K562 (cell line): ENCODE measurements around the gene SLC38A1. TPM values are rescaled to one million over a fixed set of nuclear protein-coding genes. Genes with fewer than 3 reads are reported as not detected.
A peak's percentile ranks its signal among the peaks of the same experiment; 100 is the strongest.

Experiments
- BDP1 ChIP-seq: IDR thresholded peaks from 3 replicates; pipeline ENCODE4 v1.6.1; 2011; ENCODE audit not compliant: insufficient read length, insufficient read depth
- C11orf30 ChIP-seq: fragments of 450-650 bp; IDR thresholded peaks from 2 replicates; pipeline ENCODE4 v1.6.1; 2016; ENCODE audit warnings: low read depth, mild to moderate bottlenecking
- CHD7 ChIP-seq: fragments of 200-600 bp; sonication (generic); IDR thresholded peaks from one replicate; pipeline ENCODE4 v1.6.1; 2012; ENCODE audit warnings: mild to moderate bottlenecking, low read depth, low read length, inconsistent platforms
- DPF2 ChIP-seq: fragments of 450-650 bp; IDR thresholded peaks from 2 replicates; pipeline ENCODE4 v1.6.1; 2016
- FOSL1 ChIP-seq: fragments of 200-800 bp; sonication (Bioruptor generic); conservative IDR thresholded peaks from 2 replicates; pipeline ENCODE4 v1.6.1; 2016; ENCODE audit warnings: missing genetic modification characterization, missing compliant biosample characterization
- GTF2E2 ChIP-seq: fragments of 200-800 bp; sonication (Bioruptor generic); IDR thresholded peaks from 2 replicates; pipeline ENCODE4 v1.6.1; 2016; ENCODE audit warnings: missing genetic modification characterization, missing compliant biosample characterization
- ILF3 ChIP-seq: fragments of 450-650 bp; IDR thresholded peaks from 2 replicates; pipeline ENCODE4 v1.6.1; 2018; ENCODE audit warnings: antibody characterized with exemption, mild to moderate bottlenecking, moderate library complexity, borderline replicate concordance
- KDM1A ChIP-seq, 2 experiments: fragments of 450-650 bp; IDR thresholded peaks; 2 replicates each; pipeline ENCODE4 v1.6.1; 2016; ENCODE audit warnings: mild to moderate bottlenecking in 2 of 2
- PML ChIP-seq: IDR thresholded peaks from 2 replicates; pipeline ENCODE4 v1.6.1; 2012; ENCODE audit warnings: low read length, inconsistent platforms
- ZEB2 ChIP-seq: fragments of 450-650 bp; IDR thresholded peaks from 2 replicates; pipeline ENCODE4 v1.6.1; 2016
- ZNF311 ChIP-seq: fragments of 250-450 bp; sonication (Bioruptor Pico); IDR thresholded peaks from 2 replicates; pipeline ENCODE4 v1.4.0; 2020; ENCODE audit warnings: mild to moderate bottlenecking, moderate library complexity
- ZNF445 ChIP-seq: fragments of 250-450 bp; sonication (Bioruptor Pico); IDR thresholded peaks from 2 replicates; pipeline ENCODE4 v1.4.0; 2020; ENCODE audit warnings: low read depth, mild to moderate bottlenecking, moderate library complexity
- ZNF639 ChIP-seq, 2 experiments: fragments of 200-800 bp in 1 of 2; sonication (Bioruptor generic) in 1 of 2; sonication (generic) in 1 of 2; formaldehyde crosslinking in 1 of 2; IDR thresholded peaks in 1 of 2; conservative IDR thresholded peaks in 1 of 2; 2 replicates each; pipeline versions ENCODE4 v1.5.0 to v1.6.1; 2016 to 2020; ENCODE audit warnings: missing compliant biosample characterization in 1 of 2, missing genetic modification characterization in 1 of 2, missing genetic modification reagents in 1 of 2
- polyA plus RNA-seq, 8 experiments: library from polyadenylated mRNA; depleted of rRNA in 4 of 8; stranded (reverse) in 5 of 8; unstranded in 3 of 8; fragments of >200 nt; fragmentation: Nextera tagmentation in 2 of 8; fragmentation: Illumina TruSeq in 1 of 8; extraction: Ambion mirVana in 2 of 8; extraction: Trizol in 1 of 8; gene quantifications; 2 replicates each; pipeline versions ENCODE4 v1.2.1 to v1.2.3, GENCODE V29; 2011 to 2014; ENCODE audit warnings: inconsistent platforms in 1 of 8, missing spikeins in 1 of 8
- total RNA-seq, 7 experiments: library from RNA; depleted of rRNA in 6 of 7; stranded (reverse); fragments of >200 nt in 6 of 7; fragmentation: Illumina TruSeq in 2 of 7; extraction: Trizol in 2 of 7; gene quantifications; 2 replicates each; pipeline versions ENCODE4 v1.2.1 to v1.2.3, GENCODE V29; 2011 to 2021; ENCODE audit warnings: low replicate concordance in 1 of 7

Gene SLC38A1
- total and polyA plus RNA-seq, 9 of the 15 experiments (the other 6 are each of a cell fraction or from before 2014, with no cell fraction given): 51.9 to 112 (median 75.0) TPM

DNA sequence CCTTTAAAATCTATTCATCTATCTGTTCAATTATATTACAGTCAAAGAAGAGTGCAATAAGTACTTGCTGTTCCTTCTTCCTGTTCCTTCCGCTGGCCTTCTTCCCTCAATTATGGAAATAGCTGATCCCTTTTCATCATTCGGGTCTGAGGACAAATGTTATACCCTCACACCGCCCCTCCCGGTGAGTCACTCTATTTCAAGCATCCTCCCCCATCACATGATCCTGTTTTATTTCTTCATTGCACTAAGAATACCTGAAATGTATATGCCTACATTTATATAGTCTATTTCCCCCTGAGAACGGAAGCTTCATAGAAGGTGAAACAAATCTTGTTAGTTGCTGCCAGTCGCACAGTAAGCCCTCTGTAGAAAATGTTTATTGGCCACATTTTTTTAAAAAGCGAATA lies 2.5 kb downstream of the SLC38A1 start (continued):
- TF ChIP-seq ILF3: no peak
- TF ChIP-seq ZNF311: no peak
- no peak for TF ChIP-seq BDP1
- TF ChIP-seq PML: no peak
- no peak for TF ChIP-seq C11orf30
- no peak for TF ChIP-seq ZEB2
- TF ChIP-seq GTF2E2: no peak
- TF ChIP-seq FOSL1 (tag): peak; percentile 79
- TF ChIP-seq KDM1A (IDR thresholded peaks at IDR 0.05): peak in 1 of 2 experiments; percentile 17; a peak in 1 of 4 replicates
- TF ChIP-seq CHD7: no peak
- no peak for TF ChIP-seq ZNF445
- peak; percentile 29; the same call in 1 of the 2 replicates for TF ChIP-seq DPF2
- TF ChIP-seq ZNF639 (CRISPR knock-in tag; conservative IDR thresholded peaks at IDR 0.05 in 1 of 2, IDR thresholded peaks at IDR 0.05 in 1 of 2): no peak
